T-helper 17 cell (primary cell): ENCODE data around the gene MYMX. TPM values are rescaled to one million over a fixed set of nuclear protein-coding genes. Genes with fewer than 3 reads are reported as not detected.
A peak's percentile ranks its signal among the peaks of the same experiment; 100 is the strongest.

Experiments
- ATAC-seq: fragments of 150-1000 bp; cut with Tn5 transposase; 2 replicates; pipeline ENCODE4 v1.10.0; 2021; ENCODE audit warnings: mild to moderate bottlenecking, moderate library complexity
- DNase-seq, 3 donors: peaks; one replicate each; pipeline versions ENCODE4 v3.0.0 to v3.0.0-alpha.2; 2020 to 2021
- H3K9me3 ChIP-seq: one replicate; pipeline ENCODE4 v1.7.0; 2013; ENCODE audit warnings: low read length, mild to moderate bottlenecking; ENCODE audit not compliant: control insufficient read depth, poor library complexity, severe bottlenecking
- H3K27ac Mint-ChIP-seq: one replicate; pipeline ENCODE4 v1.8.0; 2022; ENCODE audit warnings: mild to moderate bottlenecking, moderate library complexity, mixed read lengths
- H3K27me3 Mint-ChIP-seq: one replicate; pipeline ENCODE4 v1.8.0; 2022; ENCODE audit warnings: mixed read lengths
- H3K36me3 Mint-ChIP-seq: one replicate; pipeline ENCODE4 v1.8.0; 2022; ENCODE audit warnings: low read depth, mixed read lengths
- H3K4me1 Mint-ChIP-seq: one replicate; pipeline ENCODE4 v1.8.0; 2022; ENCODE audit warnings: mild to moderate bottlenecking, mixed read lengths
- H3K4me3 Mint-ChIP-seq: one replicate; pipeline ENCODE4 v1.8.0; 2022; ENCODE audit warnings: mild to moderate bottlenecking, moderate library complexity, mixed read lengths
- total RNA-seq, 4 donors: library from RNA in 2 of 4; stranded (reverse) in 2 of 4; gene quantifications; one replicate each; pipeline ENCODE4 v1.2.3 and lab custom pipeline; 2022 to 2026

MYMX gene
- total RNA-seq, 2 donors from 2014 or later, result not detected

DNA sequence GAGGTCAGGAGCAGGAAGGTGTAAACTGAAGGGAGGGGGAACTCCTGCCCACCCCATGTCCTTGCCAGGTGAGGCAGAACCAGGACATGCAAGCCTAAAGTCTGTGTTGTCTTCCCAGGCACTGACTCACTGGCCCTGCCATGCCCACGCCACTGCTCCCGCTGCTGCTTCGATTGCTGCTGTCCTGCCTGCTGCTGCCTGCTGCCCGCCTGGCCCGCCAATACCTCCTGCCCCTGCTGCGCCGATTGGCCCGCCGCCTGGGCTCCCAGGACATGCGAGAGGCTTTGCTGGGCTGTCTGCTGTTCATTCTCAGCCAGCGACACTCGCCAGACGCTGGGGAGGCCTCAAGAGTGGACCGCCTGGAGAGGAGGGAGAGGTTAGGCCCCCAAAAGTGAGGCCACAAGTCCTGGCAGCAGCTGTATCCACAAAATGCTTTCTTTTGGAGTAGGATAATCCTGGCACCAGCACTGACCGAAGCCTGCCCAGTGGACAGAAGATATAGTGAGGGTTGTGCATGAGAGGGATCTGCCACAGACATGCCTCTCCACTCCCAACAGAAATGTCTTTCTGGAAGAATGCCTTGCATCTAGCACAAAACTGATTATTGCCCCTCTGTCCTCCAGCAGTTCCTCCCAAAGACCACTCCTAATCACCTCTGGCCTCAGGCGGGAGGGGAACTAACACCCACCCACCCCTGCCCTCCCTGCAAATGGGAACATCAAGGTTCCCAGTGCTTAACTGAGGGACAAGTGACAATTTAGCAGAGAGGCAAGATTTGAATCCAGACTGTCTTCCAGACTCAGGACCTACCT lies 812 bp downstream of the MYMX start:
- DNase-seq (no peak), ATAC-seq (no peak)
- H3K36me3 Mint-ChIP-seq, result peaks cover 4% of the 10 kb centered on the region
- H3K9me3 ChIP-seq, result no peaks in the 10 kb centered on the region
- H3K4me1 Mint-ChIP-seq, result peaks cover 15% of the 10 kb centered on the region
- H3K27me3 Mint-ChIP-seq, result peaks cover 17% of the 10 kb centered on the region
- H3K27ac Mint-ChIP-seq, result no peak overlapping the region
- H3K4me3 Mint-ChIP-seq, result no peak overlapping the region

DNA sequence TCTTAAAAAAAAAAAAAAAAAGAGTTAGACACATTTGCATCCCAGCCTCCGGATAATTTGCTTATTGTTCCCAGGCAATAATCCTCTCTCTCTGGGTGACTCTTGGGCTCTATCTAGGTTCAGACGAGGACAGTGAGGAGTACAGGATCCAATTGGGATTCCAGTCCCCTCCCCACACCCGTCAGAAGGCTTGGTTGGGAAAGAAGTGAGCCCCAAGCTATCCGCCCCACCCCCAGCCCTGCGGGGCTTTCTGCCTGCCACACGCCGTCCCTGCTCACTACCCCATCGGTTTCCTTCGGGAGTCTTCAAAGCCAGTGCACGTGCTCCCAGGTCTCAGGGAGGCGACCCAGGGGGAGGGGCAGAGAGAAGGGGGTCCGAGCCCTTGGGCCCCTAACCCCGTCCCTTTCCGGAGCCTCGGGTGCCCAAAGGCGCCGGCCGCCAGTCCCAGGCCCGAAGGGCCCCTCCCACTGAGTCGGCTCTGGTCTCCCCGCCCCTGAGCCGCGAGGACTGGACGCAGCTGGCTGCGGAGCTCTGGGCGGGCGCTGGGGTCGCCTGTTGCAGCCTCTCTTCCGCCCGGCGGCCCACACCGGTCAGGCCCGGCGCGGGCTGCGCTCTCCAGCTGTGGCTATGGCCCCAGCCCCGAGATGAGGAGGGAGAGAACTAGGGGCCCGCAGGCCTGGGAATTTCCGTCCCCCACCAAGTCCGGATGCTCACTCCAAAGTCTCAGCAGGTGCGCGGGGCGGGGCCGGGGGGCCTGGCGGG lies 2.5 kb downstream of the MYMX start:
- no peaks in the 10 kb centered on the region for H3K9me3 ChIP-seq
- ATAC-seq (no peak), DNase-seq (peak in 1 of 3 donors; percentile 20)
- peaks cover 1% of the 10 kb centered on the region for H3K36me3 Mint-ChIP-seq
- H3K4me3 Mint-ChIP-seq, result peak overlapping the region; percentile 64
- H3K27me3 Mint-ChIP-seq, result peaks cover 13% of the 10 kb centered on the region
- no peak overlapping the region for H3K27ac Mint-ChIP-seq
- peaks cover 22% of the 10 kb centered on the region for H3K4me1 Mint-ChIP-seq

DNA sequence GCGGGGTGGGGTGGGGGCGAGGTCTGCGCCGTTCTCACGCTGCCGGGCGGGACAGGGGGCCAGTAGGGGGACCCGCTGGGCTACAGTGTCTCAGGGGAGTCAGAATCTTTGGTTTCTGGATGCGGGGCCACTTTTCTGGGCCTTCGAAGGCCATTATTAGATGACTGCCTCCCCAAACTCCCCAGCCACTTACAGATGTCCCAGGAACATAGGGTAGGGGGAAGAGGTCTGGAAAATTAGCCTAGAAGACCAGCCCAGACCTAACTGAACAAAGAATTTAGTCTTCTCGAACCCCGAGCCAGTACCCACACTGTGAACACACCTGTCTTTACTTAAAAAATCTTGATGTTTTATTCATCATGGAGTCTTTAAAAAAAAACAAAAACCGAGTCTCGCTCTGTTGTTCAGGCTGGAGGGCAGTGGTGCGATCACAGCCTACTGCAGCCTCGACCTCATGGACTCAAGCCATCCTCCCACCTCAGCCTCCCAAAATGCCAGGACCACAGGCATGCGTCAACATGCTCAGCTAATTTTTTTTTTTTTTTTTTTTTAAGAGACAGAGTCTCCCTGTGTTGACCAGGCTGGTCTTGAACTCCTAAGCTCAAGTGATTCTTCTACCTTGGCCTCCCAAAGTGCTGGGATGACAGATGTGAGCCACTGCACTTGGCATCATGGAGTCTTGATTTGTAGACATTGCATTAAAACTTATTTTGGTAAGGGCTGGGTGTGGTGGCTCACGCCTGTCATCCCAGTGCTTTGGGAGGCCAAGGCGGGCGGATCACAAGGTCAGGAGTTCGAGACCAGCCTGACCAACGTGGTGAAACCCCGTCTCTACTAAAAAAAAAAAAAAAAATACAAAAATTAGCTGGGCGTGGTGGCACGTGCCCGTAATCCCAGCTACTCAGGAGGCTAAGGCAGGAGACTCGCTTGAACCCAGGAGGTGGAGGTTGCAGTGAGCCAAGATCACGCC lies 3.4 kb downstream of the MYMX start:
- no peak overlapping the region for H3K4me3 Mint-ChIP-seq
- no peak overlapping the region for H3K27ac Mint-ChIP-seq
- no peaks in the 10 kb centered on the region for H3K36me3 Mint-ChIP-seq
- peaks cover 29% of the 10 kb centered on the region for H3K4me1 Mint-ChIP-seq
- ATAC-seq (no peak), DNase-seq (no peak)
- peaks cover 5% of the 10 kb centered on the region for H3K27me3 Mint-ChIP-seq
- no peaks in the 10 kb centered on the region for H3K9me3 ChIP-seq

DNA sequence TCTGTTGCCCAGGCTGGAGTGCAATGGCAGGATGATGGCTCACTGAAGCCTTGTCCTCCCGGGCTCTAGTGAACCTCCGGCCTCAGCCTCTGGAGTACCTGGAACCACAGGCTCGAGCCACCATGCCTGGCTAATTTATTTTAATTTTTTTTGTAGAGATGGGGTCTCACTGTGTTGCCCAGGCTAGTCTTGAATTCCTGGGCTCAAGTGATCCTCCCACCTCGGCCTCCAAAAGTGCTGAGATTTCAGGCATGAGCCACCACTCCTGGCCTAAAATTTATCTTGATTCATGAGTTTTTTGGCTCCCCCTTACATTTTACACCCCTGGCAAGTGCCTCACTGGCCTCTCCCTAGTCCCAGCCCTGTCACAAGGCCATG lies 4.2 kb downstream of the MYMX start:
- no peak overlapping the region for H3K27ac Mint-ChIP-seq
- ATAC-seq (no peak), DNase-seq (no peak)
- H3K36me3 Mint-ChIP-seq, result no peaks in the 10 kb centered on the region
- H3K4me3 Mint-ChIP-seq, result peak overlapping the region; percentile 79
- H3K9me3 ChIP-seq, result no peaks in the 10 kb centered on the region
- peaks cover 29% of the 10 kb centered on the region for H3K4me1 Mint-ChIP-seq
- H3K27me3 Mint-ChIP-seq, result peaks cover 5% of the 10 kb centered on the region

DNA sequence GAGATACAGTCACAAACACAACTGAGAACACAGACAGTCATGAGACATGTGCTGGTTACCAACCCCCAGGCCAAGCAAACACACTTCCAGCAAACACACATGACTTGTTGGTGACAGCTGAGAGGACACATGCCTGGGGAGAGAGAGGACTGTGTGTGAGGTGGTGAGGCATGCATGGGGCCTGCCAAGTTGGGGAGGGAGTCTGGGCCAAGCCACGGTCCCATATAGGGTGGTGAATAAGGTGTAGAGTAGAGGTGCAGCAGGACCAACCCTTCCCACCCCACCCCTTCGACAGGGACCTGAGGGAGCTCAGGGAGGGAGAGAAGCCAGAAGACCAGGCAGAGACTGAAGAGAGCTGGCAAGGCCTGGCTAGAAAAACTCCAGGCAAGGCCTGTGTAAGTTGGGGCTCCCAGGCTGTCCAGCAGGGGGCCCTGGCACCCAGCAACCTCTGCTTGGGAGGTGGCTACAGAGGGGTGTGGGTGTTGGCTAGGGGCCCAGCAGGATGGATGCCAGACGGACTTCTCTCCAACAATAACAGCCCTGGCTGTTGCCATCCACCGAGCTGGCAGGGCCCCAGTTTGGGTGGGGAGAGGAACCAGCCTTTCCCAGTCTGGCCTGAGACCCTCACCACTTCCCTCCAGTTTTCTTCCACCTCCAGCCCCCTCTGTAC lies 4.7 kb downstream of the MYMX start:
- no peaks in the 10 kb centered on the region for H3K9me3 ChIP-seq
- peak; percentile 55 to 67 (median 62) for DNase-seq
- Mint-ChIP-seq H3K36me3 (no peaks in the 10 kb centered on the region), H3K27ac (no peak overlapping the region), H3K4me1 (peaks cover 29% of the 10 kb centered on the region), H3K27me3 (peaks cover 5% of the 10 kb centered on the region), H3K4me3 (peak overlapping the region; percentile 79)
- ATAC-seq, result peak; percentile 69

DNA sequence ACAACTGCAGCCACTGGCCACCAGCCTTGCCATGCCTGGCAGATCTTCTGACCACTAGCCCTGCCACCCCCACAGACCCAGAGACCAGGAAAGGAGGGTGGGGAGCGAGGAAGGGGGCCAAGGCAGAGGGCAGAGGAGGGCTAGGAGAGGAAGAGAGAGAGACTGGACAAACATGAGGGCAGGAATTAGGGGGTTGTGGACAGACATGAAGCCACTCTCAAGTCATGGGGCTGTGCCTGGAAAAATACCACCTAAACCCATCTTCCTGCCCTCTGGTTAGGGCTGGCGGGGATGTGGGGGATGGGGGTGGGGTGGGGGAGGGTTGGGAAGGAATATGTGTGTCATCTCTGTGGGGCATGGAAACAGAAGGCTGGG lies 5.2 kb downstream of the MYMX start:
- Mint-ChIP-seq H3K27ac (no peak overlapping the region), H3K27me3 (peaks cover 5% of the 10 kb centered on the region), H3K4me3 (peak overlapping the region; percentile 96), H3K36me3 (no peaks in the 10 kb centered on the region), H3K4me1 (peaks cover 29% of the 10 kb centered on the region)
- no peaks in the 10 kb centered on the region for H3K9me3 ChIP-seq
- DNase-seq, result no peak
- ATAC-seq, result no peak

DNA sequence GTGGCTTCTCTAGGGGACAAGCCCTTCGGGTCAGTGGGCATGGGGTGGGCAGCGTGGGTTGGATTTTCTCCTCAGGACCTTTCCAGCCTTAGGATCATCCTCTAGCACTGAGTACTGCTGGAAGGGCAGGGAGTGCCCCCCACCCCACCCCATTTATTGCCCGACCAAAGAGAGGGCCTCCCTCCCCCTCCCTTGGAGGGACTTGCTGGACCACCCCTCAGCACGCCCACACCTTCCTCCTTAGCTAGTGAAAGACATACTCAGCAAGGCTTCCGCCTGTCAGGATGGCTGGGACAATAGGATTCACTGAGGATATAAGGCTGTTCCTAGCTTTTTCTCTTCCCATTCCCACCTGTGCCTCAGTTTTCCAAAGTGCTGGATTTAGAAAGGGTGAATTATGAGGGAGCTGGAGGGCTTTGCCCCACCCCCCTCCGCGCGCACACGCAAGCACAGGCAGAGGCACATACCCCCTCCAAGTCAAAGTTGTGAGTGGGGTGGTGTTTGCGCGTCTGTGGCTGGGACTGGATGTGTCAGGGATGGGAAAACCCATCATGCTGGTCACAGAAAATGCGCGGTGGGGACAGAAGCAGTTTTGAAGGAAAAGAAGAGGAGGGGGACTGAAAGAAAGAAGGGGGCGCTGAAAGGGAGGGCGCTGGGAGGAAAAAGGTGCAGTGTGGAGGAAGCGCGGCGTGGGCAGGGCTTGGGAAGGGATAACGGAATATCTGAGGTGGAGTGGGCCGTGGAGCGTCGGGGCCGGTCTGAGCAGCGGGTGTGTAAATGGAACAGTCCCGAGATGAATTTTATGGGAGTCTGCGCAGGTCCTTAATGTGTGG lies 6.0 kb downstream of the MYMX start:
- Mint-ChIP-seq H3K4me3 (peak overlapping the region; percentile 96), H3K27ac (peak overlapping the region; percentile 53), H3K36me3 (no peaks in the 10 kb centered on the region), H3K27me3 (peaks cover 5% of the 10 kb centered on the region), H3K4me1 (peaks cover 29% of the 10 kb centered on the region)
- no peak for ATAC-seq
- DNase-seq, result no peak
- no peaks in the 10 kb centered on the region for H3K9me3 ChIP-seq

DNA sequence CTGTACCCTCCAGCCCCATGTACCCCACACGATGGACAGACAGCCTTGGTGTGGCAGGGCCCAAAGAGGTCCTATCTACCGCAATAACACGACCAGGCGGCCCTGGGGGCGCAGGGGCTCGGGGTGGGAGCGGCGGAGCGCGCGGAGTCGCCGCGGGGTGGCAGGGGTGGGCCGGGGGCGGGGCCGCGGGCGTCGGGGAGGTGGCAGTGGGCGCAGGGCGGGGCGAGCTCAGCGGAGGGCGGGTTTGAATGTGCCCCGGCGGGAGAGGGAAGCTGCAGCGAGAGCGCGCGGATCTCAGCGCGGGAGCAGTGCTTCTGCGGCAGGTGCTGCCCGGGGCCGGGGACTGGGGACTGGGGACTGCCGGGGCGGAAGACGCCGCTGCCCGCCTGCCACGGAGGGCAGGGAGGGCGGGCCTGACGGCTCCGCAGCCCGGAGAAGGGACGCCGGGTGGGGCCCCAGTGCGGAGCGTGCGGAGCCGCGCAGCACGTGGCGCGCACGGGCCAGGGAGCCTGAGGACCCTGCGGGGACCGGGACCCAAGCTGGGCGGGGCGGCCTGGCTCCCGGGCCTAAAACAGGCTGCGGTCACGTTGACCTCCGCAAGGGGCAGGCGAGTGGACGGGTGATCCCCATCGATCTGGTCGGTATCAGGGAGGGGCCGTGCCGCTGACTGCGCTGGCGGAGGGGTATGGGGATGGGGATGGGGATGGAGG lies 6.7 kb downstream of the MYMX start, which contains the start of gene SLC29A1:
TSS of gene SLC29A1 (plus strand) at position 277 of the 710 bp plus-strand sequence. CDS start 3,719 bp downstream, outside the sequence.
- ATAC-seq (peak; percentile 88), DNase-seq (peak; percentile 70 to 83 (median 73))
- Mint-ChIP-seq H3K4me1 (peaks cover 29% of the 10 kb centered on the region), H3K27ac (peak within 1 kb of the TSS; percentile 66), H3K4me3 (peak within 1 kb of the TSS; percentile 96), H3K27me3 (peaks cover 1% of the 10 kb centered on the region), H3K36me3 (no peaks in the 10 kb centered on the region)
- no peaks in the 10 kb centered on the region for H3K9me3 ChIP-seq

DNA sequence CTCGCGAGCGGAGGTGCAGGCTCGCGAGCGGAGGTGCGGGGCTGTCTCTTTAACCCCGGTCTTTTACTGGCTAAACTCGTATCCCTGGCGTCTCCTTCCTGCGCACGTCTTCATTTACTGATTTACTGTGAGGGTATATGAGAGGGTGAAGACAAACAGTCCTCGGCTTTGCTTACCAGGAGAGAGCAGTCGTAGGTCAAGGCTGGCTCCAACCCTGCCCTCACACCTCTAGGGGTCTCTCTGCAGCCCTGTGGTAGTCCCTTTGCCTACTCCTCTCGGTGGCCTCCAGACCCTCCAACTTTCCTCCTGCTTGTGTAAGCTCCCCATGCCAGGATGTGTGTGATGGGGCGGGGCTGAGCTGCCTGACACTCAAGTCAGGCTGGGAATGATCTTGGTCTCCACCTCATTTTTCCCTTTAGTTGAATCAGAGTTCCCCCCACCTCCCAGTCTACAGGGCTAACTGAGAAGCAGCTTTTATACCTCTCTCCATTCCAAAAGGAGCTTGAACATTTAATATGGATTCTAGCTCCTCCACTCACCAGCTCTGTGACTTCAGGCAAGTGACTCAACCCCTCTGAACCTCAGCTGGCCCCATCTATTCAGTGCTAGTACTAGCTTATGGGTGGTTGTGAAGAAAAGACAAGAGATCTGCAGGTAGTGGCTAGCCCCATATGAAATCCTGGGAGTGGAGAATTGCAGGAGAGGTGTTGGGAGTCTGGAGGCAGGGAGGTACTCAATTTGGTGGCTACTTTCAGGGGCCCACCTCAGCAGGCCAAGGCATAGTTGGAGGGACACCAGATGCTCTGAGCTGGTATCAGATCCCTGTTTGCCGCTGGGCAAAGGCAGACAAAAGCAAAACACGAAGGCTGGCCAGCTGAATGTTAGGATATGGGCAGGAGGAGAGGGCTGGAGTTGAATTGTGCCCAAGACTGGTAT lies 7.6 kb downstream of the MYMX start:
- H3K4me1 Mint-ChIP-seq, result peaks cover 27% of the 10 kb centered on the region
- DNase-seq (no peak), ATAC-seq (peak; percentile 7)
- H3K36me3 Mint-ChIP-seq, result no peaks in the 10 kb centered on the region
- peak overlapping the region; percentile 96 for H3K4me3 Mint-ChIP-seq
- H3K27ac Mint-ChIP-seq, result peak overlapping the region; percentile 66
- no peaks in the 10 kb centered on the region for H3K27me3 Mint-ChIP-seq
- H3K9me3 ChIP-seq, result no peaks in the 10 kb centered on the region

DNA sequence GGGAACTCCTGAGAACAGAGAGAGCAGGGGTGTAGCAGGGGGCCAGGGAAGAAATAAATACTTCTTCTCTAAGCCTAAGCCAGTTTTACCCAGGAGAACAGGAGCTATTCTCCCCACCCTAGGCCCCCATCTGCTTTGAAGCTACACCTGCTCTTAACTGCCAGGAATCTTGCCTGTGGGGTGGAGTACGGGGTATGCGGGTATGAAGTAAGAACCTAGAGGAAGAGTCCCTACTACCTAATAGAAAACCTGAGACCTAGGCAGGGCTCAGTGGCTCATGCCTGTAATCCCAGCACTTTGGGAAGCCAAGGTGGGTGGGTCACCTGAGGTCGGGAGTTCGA lies 8.2 kb downstream of the MYMX start:
- no peak for ATAC-seq
- Mint-ChIP-seq H3K4me1 (peaks cover 27% of the 10 kb centered on the region), H3K36me3 (no peaks in the 10 kb centered on the region), H3K27me3 (no peaks in the 10 kb centered on the region), H3K4me3 (no peak overlapping the region), H3K27ac (peak overlapping the region; percentile 66)
- DNase-seq, result no peak
- no peaks in the 10 kb centered on the region for H3K9me3 ChIP-seq
